HepG2 (cell line): ENCODE measurements around the gene C1GALT1. TPM values are rescaled to one million over a fixed set of nuclear protein-coding genes. Genes with fewer than 3 reads are reported as not detected.

Source experiments
- ATAC-seq: fragments of 200-7000 bp; cut with Tn5 transposase; 3 replicates; pipeline ENCODE4 v1.9.1; 2020; ENCODE audit warnings: mild to moderate bottlenecking, moderate library complexity
- BruUV-seq: library from RNA; stranded (reverse); fragments of 400-500 nt; replicated peaks from 2 replicates; lab custom pipeline; 2021; lab: Mats Ljungman, UMichigan
- CTCF ChIA-PET: fragments of 300-600 bp; formaldehyde crosslinking; extraction: SDS; loops from one replicate; lab custom pipeline; 2021; ENCODE audit warnings: low total read pairs, inconsistent platforms, low intra/inter-chr PET ratio; lab: Yijun Ruan, JAX
- POLR2A ChIA-PET: fragments of 350-600 bp; sonication (Branson Sonifier 250); formaldehyde crosslinking; loops from one replicate; lab custom pipeline; 2020; ENCODE audit warnings: antibody characterized with exemption, inconsistent platforms; lab: Yijun Ruan, JAX
- DNase-seq: peaks from one replicate; pipeline ENCODE4 v3.0.0-alpha.2; 2015; ENCODE audit warnings: low spot score
- FAIRE-seq: peaks from 3 replicates; lab custom pipeline; 2011; peaks lifted over from hg19 to GRCh38; lab: Jason Lieb, UNC
- H2AFZ ChIP-seq: one replicate; pipeline ENCODE4 v1.6.1; 2011; ENCODE audit warnings: low read length, inconsistent platforms
- H3K27ac ChIP-seq: fragments of 300-600 bp; 3 replicates; pipeline ENCODE4 v1.8.0; 2011; ENCODE audit warnings: mixed run types, mild to moderate bottlenecking, mixed read lengths, low read length, inconsistent platforms; ENCODE audit not compliant: insufficient read depth; ENCODE audit errors: extremely low read length
- H3K27me3 ChIP-seq, 2 experiments: fragments of 200-600 bp in 1 of 2; 2 replicates in 1 of 2; 3 replicates in 1 of 2; pipeline versions ENCODE4 v1.6.0 to v1.8.0; 2011; ENCODE audit warnings: low read length in 2 of 2, mild to moderate bottlenecking in 2 of 2, moderate library complexity in 2 of 2, inconsistent platforms in 1 of 2; ENCODE audit not compliant: insufficient read depth in 2 of 2, control insufficient read depth in 1 of 2
- H3K36me3 ChIP-seq, 2 experiments: fragments of 200-600 bp in 1 of 2; replicated peaks in 1 of 2; 2 replicates in 1 of 2; 3 replicates in 1 of 2; pipeline versions ENCODE4 v1.5.1 to v1.8.0; 2011; ENCODE audit warnings: low read length in 2 of 2, inconsistent platforms in 1 of 2; ENCODE audit not compliant: insufficient read depth in 2 of 2, control insufficient read depth in 1 of 2
- H3K4me1 ChIP-seq: 2 replicates; pipeline ENCODE4 v1.5.1; 2012; ENCODE audit warnings: low read length, inconsistent platforms; ENCODE audit not compliant: insufficient read depth
- H3K4me2 ChIP-seq: 2 replicates; pipeline ENCODE4 v1.6.0; 2011; ENCODE audit warnings: low read depth, low read length, inconsistent platforms
- H3K4me3 ChIP-seq, 3 experiments: fragments of 200-600 bp in 1 of 3; sonication (generic), shearing (Covaris generic) in 1 of 3; replicated peaks in 1 of 3; 2 replicates each; pipeline ENCODE4 v1.5.1; 2011 to 2016; ENCODE audit warnings: low read length in 3 of 3, inconsistent platforms in 2 of 3, low read depth in 2 of 3, mild to moderate bottlenecking in 2 of 3, control low read depth in 1 of 3, mixed read lengths in 1 of 3; ENCODE audit not compliant: insufficient read depth in 1 of 3
- H3K79me2 ChIP-seq: one replicate; pipeline ENCODE4 v1.6.1; 2011; ENCODE audit warnings: low read length, inconsistent platforms; ENCODE audit not compliant: insufficient read depth
- H3K9ac ChIP-seq: 2 replicates; pipeline ENCODE4 v1.6.0; 2011; ENCODE audit warnings: mild to moderate bottlenecking, low read depth, low read length, inconsistent platforms; ENCODE audit not compliant: insufficient read depth
- H3K9me3 ChIP-seq: 2 replicates; pipeline ENCODE4 v1.5.1; 2012; ENCODE audit warnings: mild to moderate bottlenecking, low read length
- H4K20me1 ChIP-seq: 2 replicates; pipeline ENCODE4 v1.6.0; 2011; ENCODE audit warnings: inconsistent platforms, mild to moderate bottlenecking, low read length, moderate library complexity; ENCODE audit not compliant: insufficient read depth
- CBX1 ChIP-seq: IDR thresholded peaks from one replicate; pipeline ENCODE4 v1.6.1; 2016; ENCODE audit warnings: antibody characterized with exemption, low read depth
- NFE2L1 ChIP-seq: sonication (generic); formaldehyde crosslinking; IDR thresholded peaks from 2 replicates; pipeline ENCODE4 v1.4.0; 2020; ENCODE audit warnings: missing genetic modification reagents, mild to moderate bottlenecking, borderline replicate concordance
- POGK ChIP-seq: sonication (generic); formaldehyde crosslinking; conservative IDR thresholded peaks from 2 replicates; pipeline ENCODE4 v1.8.0; 2022; ENCODE audit warnings: mild to moderate bottlenecking, moderate library complexity, missing genetic modification reagents
- THYN1 ChIP-seq: sonication (generic); formaldehyde crosslinking; IDR thresholded peaks from 2 replicates; pipeline ENCODE4 v1.8.1; 2023; ENCODE audit warnings: low read depth, mild to moderate bottlenecking, moderate library complexity, missing genetic modification reagents, borderline replicate concordance
- U2AF1 ChIP-seq: fragments of 200-400 bp; formaldehyde crosslinking; optimal IDR thresholded peaks from 2 replicates; pipeline ENCODE3; 2017; ENCODE audit warnings: mild to moderate bottlenecking, low read depth, low read length
- ZNF10 ChIP-seq: sonication (generic); formaldehyde crosslinking; IDR thresholded peaks from 2 replicates; pipeline ENCODE4 v1.4.0; 2020; ENCODE audit warnings: mild to moderate bottlenecking, low read depth, missing genetic modification reagents, borderline replicate concordance
- ZNF329 ChIP-seq: sonication (generic); formaldehyde crosslinking; IDR thresholded peaks from 2 replicates; pipeline ENCODE4 v1.9.0; 2021; ENCODE audit warnings: low read depth, mild to moderate bottlenecking, missing genetic modification reagents
- ZNF691 ChIP-seq: sonication (generic); formaldehyde crosslinking; IDR thresholded peaks from 2 replicates; pipeline ENCODE4 v1.4.0; 2020; ENCODE audit warnings: missing genetic modification reagents, low read depth, mild to moderate bottlenecking, borderline replicate concordance
- WGBS: methylation state at CpG from one replicate; pipeline ENCODE4 v1.1.6; 2017; ENCODE audit warnings: low lambda C conversion rate; 5-methylcytosine and 5-hydroxymethylcytosine counted together
- in situ Hi-C: cut with HindIII; loops from 2 replicates; pipeline ENCODE4 v1.10.0; 2017; ENCODE audit warnings: low pct_unique_long_range_greater_than_20kb; ENCODE audit not compliant: extremely low pct_ligation_motif_present
- intact Hi-C: fragments of 100-400 bp; cut with micrococcal nuclease; formaldehyde crosslinking; loops from one replicate; pipeline ENCODE4 v1.10.0; 2022; ENCODE audit not compliant: unreplicated experiment
- polyA plus RNA-seq, 8 experiments: library from polyadenylated mRNA; depleted of rRNA in 3 of 8; stranded (reverse) in 7 of 8; unstranded in 1 of 8; fragments of >200 nt; fragmentation: Illumina TruSeq in 4 of 8; extraction: Trizol in 4 of 8; gene quantifications; 2 replicates each; pipeline versions ENCODE4 v1.2.1 to v1.2.3, GENCODE V29; 2011 to 2016; ENCODE audit warnings: low read depth in 4 of 8, missing spikeins in 1 of 8, mixed read lengths in 1 of 8; ENCODE audit not compliant: insufficient read depth in 1 of 8
- total RNA-seq, 5 experiments: library from RNA; depleted of rRNA; stranded (reverse); fragments of >200 nt; fragmentation: Illumina TruSeq; extraction: Trizol; gene quantifications; 2 replicates each; pipeline ENCODE4 v1.2.3, GENCODE V29; 2016; ENCODE audit warnings: low read depth in 1 of 5

C1GALT1 gene
- total and polyA plus RNA-seq, 2 of the 13 experiments (the other 11 are each of a cell fraction or from before 2014, with no cell fraction given): 57.1 to 65.9 TPM

GRCh38 chr7:7256731-7257274, 74.5 kb downstream of the C1GALT1 start:
- Histone ChIP-seq H3K27ac (no peak overlapping the region), H3K36me3 (peaks cover 0 to 1% of the 10 kb centered on the region in 2 experiments; a peak in 3 of 5 replicates), H3K27me3 (no peaks in the 10 kb centered on the region), H3K9me3 (no peaks in the 10 kb centered on the region), H4K20me1 (0 out of 2 replicates have a peak, but pooled peaks cover 2% of the 10 kb centered on the region), H3K4me3 (no peak overlapping the region), H3K4me2 (no peak overlapping the region), H3K79me2 (no peaks in the 10 kb centered on the region), H3K9ac (no peak overlapping the region), H3K4me1 (peaks cover 20% of the 10 kb centered on the region), H2AFZ (no peak overlapping the region)
- intact Hi-C loops: no loop called here
- ATAC-seq (no peak), FAIRE-seq (no peak), DNase-seq (no peak)
- BruUV-seq: no TSS peak
- in situ Hi-C loops: no loop called here
- ChIA-PET CTCF (no interaction called here), POLR2A (no interaction called here)
- WGBS: 98% methylated on average over 6 of the region's 6 CpGs
- no peak for TF ChIP-seq CBX1
- TF ChIP-seq POGK (CRISPR knock-in tag): no peak
- no peak for TF ChIP-seq ZNF329 (CRISPR knock-in tag)
- no peak for TF ChIP-seq NFE2L1 (CRISPR knock-in tag)
- no peak for TF ChIP-seq THYN1
- no peak for TF ChIP-seq ZNF691
- TF ChIP-seq U2AF1: no peak
- TF ChIP-seq ZNF10 (CRISPR knock-in tag): no peak
